GM19395 (cell line): ENCODE results near the gene TNF.

ENCODE experiments used
- ATAC-seq: cut with Tn5 transposase; IDR thresholded peaks from one replicate; pipeline ENCODE4 v1.9.1; 2021; ENCODE audit warnings: mild to moderate bottlenecking, moderate library complexity; ENCODE audit not compliant: unreplicated experiment

Gene TNF

GRCh38 chr6:31622684-31623091 is 47.3 kb downstream of the TNF start:
- ATAC-seq, result no peak

- ATAC-seq, result no peak
Measured at GRCh38 chr6:31624070-31624469, 48.7 kb downstream of the TNF start.

GRCh38 chr6:31626952-31627351 is 51.6 kb downstream of the TNF start:
- no peak for ATAC-seq

- no peak for ATAC-seq
Measured at GRCh38 chr6:31627690-31628287, 52.4 kb downstream of the TNF start.
